HTERT RPE-1 (cell line): Measurements from ENCODE around the gene HTRA3.

Experiments
- in situ Hi-C: fragments of 300-500 bp; cut with MboI; formaldehyde crosslinking; loops from 4 replicates; pipeline ENCODE4 v1.14.3; 2020; ENCODE audit warnings: low sequenced_read_pairs

The HTRA3 gene

GRCh38 chr4:8269535-8270417, at the start of gene HTRA3:
HTRA3 (plus strand) TSS chr4:8269754; CDS start chr4:8269969, 215 bp downstream.
- in situ Hi-C loops = no loop called here

GRCh38 chr4:8220661-8221450, 48.7 kb upstream of the HTRA3 start:
- in situ Hi-C loops = no loop called here

GRCh38 chr4:8221476-8221875, 48.1 kb upstream of the HTRA3 start:
- in situ Hi-C loops = no loop called here

- in situ Hi-C loops = no loop called here
Observed at GRCh38 chr4:8221985-8222384, 47.6 kb upstream of the HTRA3 start.

GRCh38 chr4:8222609-8223388, 46.8 kb upstream of the HTRA3 start:
- in situ Hi-C loops = no loop called here

- in situ Hi-C loops = no loop called here
Observed at GRCh38 chr4:8224267-8224974, 45.1 kb upstream of the HTRA3 start.

GRCh38 chr4:8224975-8225625, 44.5 kb upstream of the HTRA3 start:
- in situ Hi-C loops = loop anchor here (25.0 kb wide), 1 partner anchor 187 kb away; no protein-coding TSS in a partner anchor

GRCh38 chr4:8225706-8226443, 43.7 kb upstream of the HTRA3 start:
- in situ Hi-C loops = loop anchor here (25.0 kb wide), 1 partner anchor 186 kb away; no protein-coding TSS in a partner anchor

- in situ Hi-C loops = loop anchor here (25.0 kb wide), 1 partner anchor 185 kb away; no protein-coding TSS in a partner anchor
Observed at GRCh38 chr4:8227201-8227770, 42.3 kb upstream of the HTRA3 start.

- in situ Hi-C loops = loop anchor here (25.0 kb wide), 1 partner anchor 184 kb away; no protein-coding TSS in a partner anchor
Observed at GRCh38 chr4:8227771-8228318, 41.7 kb upstream of the HTRA3 start.

- in situ Hi-C loops = loop anchor here (25.0 kb wide), 1 partner anchor 184 kb away; no protein-coding TSS in a partner anchor
Observed at GRCh38 chr4:8228319-8229250, 41.0 kb upstream of the HTRA3 start.

GRCh38 chr4:8229331-8229975, 40.1 kb upstream of the HTRA3 start:
- in situ Hi-C loops = loop anchor here (25.0 kb wide), 1 partner anchor 183 kb away; no protein-coding TSS in a partner anchor

GRCh38 chr4:8230033-8230432, 39.5 kb upstream of the HTRA3 start:
- in situ Hi-C loops = loop anchor here (25.0 kb wide), 1 partner anchor 182 kb away; no protein-coding TSS in a partner anchor

GRCh38 chr4:8230891-8231290, 38.7 kb upstream of the HTRA3 start:
- in situ Hi-C loops = loop anchor here (25.0 kb wide), 1 partner anchor 181 kb away; no protein-coding TSS in a partner anchor

- in situ Hi-C loops = loop anchor here (25.0 kb wide), 1 partner anchor 181 kb away; no protein-coding TSS in a partner anchor
Observed at GRCh38 chr4:8231551-8232049, 38.0 kb upstream of the HTRA3 start.

GRCh38 chr4:8232748-8233147, 36.8 kb upstream of the HTRA3 start:
- in situ Hi-C loops = loop anchor here (25.0 kb wide), 1 partner anchor 180 kb away; no protein-coding TSS in a partner anchor
